GM12878 (cell line): ENCODE results near the gene ACTL6B. TPM values are rescaled to one million over a fixed set of nuclear protein-coding genes. Genes with fewer than 3 reads are reported as not detected.

ENCODE experiments used
- ATF2 ChIP-seq: IDR thresholded peaks from 2 replicates; pipeline ENCODE4 v1.6.1; 2012; ENCODE audit warnings: low read length, inconsistent platforms
- ESRRA ChIP-seq: IDR thresholded peaks from 2 replicates; pipeline ENCODE4 v1.6.1; 2012; ENCODE audit warnings: mild to moderate bottlenecking, low read length, improper control_type of control experiment
- FOXK2 ChIP-seq: fragments of 450-650 bp; IDR thresholded peaks from 2 replicates; pipeline ENCODE4 v1.6.1; 2017; ENCODE audit warnings: mild to moderate bottlenecking, moderate library complexity
- FOXM1 ChIP-seq: IDR thresholded peaks from 2 replicates; pipeline ENCODE4 v1.6.1; 2012; ENCODE audit warnings: low read depth, mild to moderate bottlenecking, inconsistent platforms, low read length, moderate library complexity
- GABPA ChIP-seq: IDR thresholded peaks from 2 replicates; pipeline ENCODE4 v1.6.1; 2014; ENCODE audit warnings: antibody characterized with exemption, low read depth, mild to moderate bottlenecking, inconsistent platforms
- HCFC1 ChIP-seq: fragments of 150-350 bp; IDR thresholded peaks from 2 replicates; pipeline ENCODE4 v1.6.1; 2014; ENCODE audit warnings: low read length
- IKZF1 ChIP-seq: fragments of 450-650 bp; conservative IDR thresholded peaks from 2 replicates; pipeline ENCODE4 v1.6.1; 2017; ENCODE audit warnings: antibody characterized with exemption, mild to moderate bottlenecking
- IKZF2 ChIP-seq, 2 experiments: fragments of 450-650 bp; IDR thresholded peaks; 2 replicates each; pipeline ENCODE4 v1.6.1; 2017; ENCODE audit warnings: mild to moderate bottlenecking in 2 of 2, moderate library complexity in 2 of 2
- IRF5 ChIP-seq: fragments of 450-650 bp; IDR thresholded peaks from 2 replicates; pipeline ENCODE4 v1.6.1; 2017; ENCODE audit warnings: borderline replicate concordance
- KLF5 ChIP-seq: fragments of 450-650 bp; IDR thresholded peaks from 2 replicates; pipeline ENCODE4 v1.6.1; 2014; ENCODE audit warnings: mild to moderate bottlenecking; ENCODE audit not compliant: partially characterized antibody
- MEF2B ChIP-seq: fragments of 450-650 bp; IDR thresholded peaks from 2 replicates; pipeline ENCODE4 v1.6.1; 2018; ENCODE audit warnings: mild to moderate bottlenecking, moderate library complexity; ENCODE audit not compliant: partially characterized antibody, poor library complexity, severe bottlenecking
- MXI1 ChIP-seq: fragments of 150-350 bp; IDR thresholded peaks from 2 replicates; pipeline ENCODE4 v1.6.1; 2011; ENCODE audit warnings: low read depth, mild to moderate bottlenecking, inconsistent platforms, low read length, improper control_type of control experiment
- PAX5 ChIP-seq: IDR thresholded peaks from 2 replicates; pipeline ENCODE4 v1.6.1; 2011; ENCODE audit warnings: low read depth, low read length, borderline replicate concordance
- PAX8 ChIP-seq: fragments of 450-650 bp; IDR thresholded peaks from 2 replicates; pipeline ENCODE4 v1.6.1; 2017; ENCODE audit warnings: mild to moderate bottlenecking, moderate library complexity
- RAD21 ChIP-seq: IDR thresholded peaks from 2 replicates; pipeline ENCODE4 v1.6.1; 2011; ENCODE audit warnings: mild to moderate bottlenecking, low read depth, low read length, moderate library complexity; ENCODE audit not compliant: insufficient read depth
- RAD51 ChIP-seq: fragments of 450-650 bp; IDR thresholded peaks from 2 replicates; pipeline ENCODE4 v1.6.1; 2016; ENCODE audit warnings: moderate library complexity, mild to moderate bottlenecking, inconsistent platforms
- RBBP5 ChIP-seq: fragments of 200-600 bp; sonication (generic); conservative IDR thresholded peaks from 2 replicates; pipeline ENCODE4 v1.6.1; 2016
- RFX5 ChIP-seq: IDR thresholded peaks from 2 replicates; pipeline ENCODE4 v1.6.1; 2011; ENCODE audit warnings: low read depth, low read length, improper control_type of control experiment
- SIN3A ChIP-seq: IDR thresholded peaks from 2 replicates; pipeline ENCODE4 v1.6.1; 2012; ENCODE audit warnings: low read depth, low read length, improper control_type of control experiment
- SMARCA5 ChIP-seq: fragments of 450-650 bp; IDR thresholded peaks from 2 replicates; pipeline ENCODE4 v1.6.1; 2017; ENCODE audit warnings: mild to moderate bottlenecking
- SREBF2 ChIP-seq: IDR thresholded peaks from 2 replicates; pipeline ENCODE4 v1.6.1; 2012; ENCODE audit warnings: mild to moderate bottlenecking, low read length
- STAT1 ChIP-seq: fragments of 450-650 bp; conservative IDR thresholded peaks from 2 replicates; pipeline ENCODE4 v1.6.1; 2014; ENCODE audit warnings: antibody characterized with exemption, mild to moderate bottlenecking
- SUPT20H ChIP-seq: IDR thresholded peaks from 2 replicates; pipeline ENCODE4 v1.6.1; 2011; ENCODE audit warnings: low read depth, mild to moderate bottlenecking, low read length, moderate library complexity, borderline replicate concordance; ENCODE audit not compliant: control insufficient read depth
- TAF1 ChIP-seq: IDR thresholded peaks from 2 replicates; pipeline ENCODE4 v1.6.1; 2011; ENCODE audit warnings: mild to moderate bottlenecking, low read depth, low read length, borderline replicate concordance
- TARDBP ChIP-seq: IDR thresholded peaks from 2 replicates; pipeline ENCODE4 v1.6.1; 2016; ENCODE audit warnings: borderline replicate concordance
- WRNIP1 ChIP-seq: IDR thresholded peaks from 2 replicates; pipeline ENCODE4 v1.6.1; 2011; ENCODE audit warnings: low read depth, low read length, improper control_type of control experiment, borderline replicate concordance
- YY1 ChIP-seq: IDR thresholded peaks from 2 replicates; pipeline ENCODE4 v1.6.1; 2011; ENCODE audit warnings: low read depth, mild to moderate bottlenecking, low read length
- ZNF24 ChIP-seq: fragments of 450-650 bp; IDR thresholded peaks from 2 replicates; pipeline ENCODE4 v1.6.1; 2017; ENCODE audit warnings: antibody characterized with exemption, mild to moderate bottlenecking
- ZNF274 ChIP-seq: IDR thresholded peaks from one replicate; pipeline ENCODE4 v1.8.0; 2011; ENCODE audit not compliant: insufficient read length, insufficient read depth
- ZNF622 ChIP-seq: fragments of 450-650 bp; IDR thresholded peaks from 2 replicates; pipeline ENCODE4 v1.6.1; 2017; ENCODE audit warnings: mild to moderate bottlenecking, inconsistent platforms
- polyA plus RNA-seq, 11 experiments: library from polyadenylated mRNA; depleted of rRNA in 4 of 11; unstranded in 6 of 11; stranded (reverse) in 5 of 11; fragments of >200 nt; fragmentation: Nextera tagmentation in 4 of 11; fragmentation: Illumina TruSeq in 1 of 11; extraction: Ambion mirVana in 4 of 11; extraction: Trizol in 1 of 11; gene quantifications; 1 replicate in 1 of 11; 2 replicates in 10 of 11; pipeline versions ENCODE4 v1.2.1 to v1.2.3, GENCODE V29; 2011 to 2016; ENCODE audit warnings: inconsistent platforms in 2 of 11, missing spikeins in 2 of 11, low read depth in 1 of 11
- total RNA-seq, 4 experiments: library from RNA; depleted of rRNA in 3 of 4; stranded (reverse); fragments of >200 nt in 3 of 4; fragmentation: Illumina TruSeq in 1 of 4; extraction: Trizol in 1 of 4; gene quantifications; 2 replicates each; pipeline versions ENCODE4 v1.2.1 to v1.2.3, GENCODE V29; 2013 to 2021
- TF ChIP-seq, protein P1 (sequence below): IDR thresholded peaks from 2 replicates; pipeline ENCODE4 v1.6.1; 2011; ENCODE audit warnings: low read depth, mild to moderate bottlenecking, low read length, moderate library complexity, borderline replicate concordance; ENCODE audit errors: extremely low read depth

ACTL6B gene
- total and polyA plus RNA-seq, 10 of the 15 experiments (the other 5 are each of a cell fraction or from before 2014, with no cell fraction given), result not detected

GRCh38 chr7:100611983-100612729 lies 44.1 kb downstream of the ACTL6B start, which contains the start of gene MOSPD3 (continued):
- TF ChIP-seq PAX8 (no peak), SREBF2 (no peak), IKZF1 (peak; percentile 18; the same call in 1 of the 2 replicates), TARDBP (no peak), RAD21 (no peak), RBBP5 (no peak), SMARCA5 (no peak), ZNF622 (no peak), MXI1 (peak; percentile 67), MEF2B (no peak), HCFC1 (peak; percentile 39; the same call in 1 of the 2 replicates), IKZF2 (IDR thresholded peaks at IDR 0.05) (no peak), PAX5 (no peak), ZNF24 (no peak), YY1 (peak; percentile 73), IRF5 (no peak), ZNF274 (no peak), TAF1 (peak; percentile 23; the same call in 1 of the 2 replicates), KLF5 (peak; percentile 84), FOXM1 (no peak), GABPA (peak; percentile 69), SUPT20H (no peak), ESRRA (no peak), SIN3A (peak; percentile 47; the same call in 1 of the 2 replicates), RFX5 (peak; percentile 91), STAT1 (no peak), WRNIP1 (no peak), ATF2 (no peak), RAD51 (no peak), FOXK2 (no peak)
- TF ChIP-seq, protein P1, sequence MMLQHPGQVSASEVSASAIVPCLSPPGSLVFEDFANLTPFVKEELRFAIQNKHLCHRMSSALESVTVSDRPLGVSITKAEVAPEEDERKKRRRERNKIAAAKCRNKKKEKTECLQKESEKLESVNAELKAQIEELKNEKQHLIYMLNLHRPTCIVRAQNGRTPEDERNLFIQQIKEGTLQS, result no peak
